Omental fat pad (tissue), 4 donors: ENCODE measurements around the gene NAPA. TPM values are rescaled to one million over a fixed set of nuclear protein-coding genes. Genes with fewer than 3 reads are reported as not detected.

Experiments
- ATAC-seq: fragments of 150-250 bp; one replicate; pipeline ENCODE4 v1.9.1; 2016; ENCODE audit warnings: mild to moderate bottlenecking, moderate library complexity; ENCODE audit not compliant: low FRiP score
- DNase-seq: peaks from one replicate; pipeline ENCODE4 v3.0.0-alpha.2; 2019; ENCODE audit warnings: low spot score
- total RNA-seq, 4 donors: library from RNA; depleted of rRNA; stranded (reverse); fragments of >200 nt; gene quantifications; one replicate each; pipeline ENCODE4 v1.1.0, GENCODE V29; 2016
- TF ChIP-seq, protein P1 (sequence below), 3 donors: fragments of 450-650 bp; IDR thresholded peaks; one replicate each; pipeline ENCODE4 v1.5.1; 2016 to 2017; ENCODE audit warnings: antibody characterized with exemption in 3 of 3, mild to moderate bottlenecking in 3 of 3, moderate library complexity in 2 of 3

NAPA gene
- total RNA-seq, 4 donors from 2014 or later: 77.5 to 83.6 (median 81.0) TPM

DNA sequence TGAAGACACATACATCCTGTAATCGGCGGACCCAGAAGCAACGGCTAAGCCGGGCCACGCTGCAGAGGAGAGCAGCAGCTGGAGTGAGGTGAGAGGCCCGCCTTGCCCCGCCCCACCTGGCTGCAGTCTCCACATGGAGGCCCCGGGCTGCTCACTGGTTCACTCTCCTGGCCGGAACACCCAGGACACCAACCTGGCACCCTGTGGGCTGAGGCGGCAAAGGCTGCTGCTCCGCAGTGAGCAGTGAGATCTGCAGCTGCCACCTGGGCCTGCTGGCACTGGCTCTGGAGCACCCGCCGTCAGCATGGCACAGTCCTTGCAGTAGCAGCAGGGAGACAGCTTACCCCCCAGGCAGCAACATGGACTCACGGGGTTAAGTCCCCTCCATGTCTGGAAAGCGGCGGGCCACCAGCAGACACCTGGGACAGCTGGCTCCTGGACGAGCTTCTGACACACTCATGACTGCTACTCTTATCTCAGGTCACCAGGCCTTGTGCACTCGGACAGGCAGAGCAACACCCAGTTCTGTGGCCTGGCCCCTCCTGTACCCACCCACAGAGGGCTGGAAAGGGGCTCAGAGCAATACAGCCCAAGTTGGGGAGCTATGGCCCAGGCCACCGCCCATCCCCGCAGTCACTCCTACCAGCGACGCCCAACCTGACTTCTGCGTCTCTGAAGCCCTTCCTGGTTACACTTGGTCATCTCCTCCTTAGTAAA, 17.7 kb downstream of the NAPA start:
- no peak for DNase-seq
- TF ChIP-seq, protein P1, sequence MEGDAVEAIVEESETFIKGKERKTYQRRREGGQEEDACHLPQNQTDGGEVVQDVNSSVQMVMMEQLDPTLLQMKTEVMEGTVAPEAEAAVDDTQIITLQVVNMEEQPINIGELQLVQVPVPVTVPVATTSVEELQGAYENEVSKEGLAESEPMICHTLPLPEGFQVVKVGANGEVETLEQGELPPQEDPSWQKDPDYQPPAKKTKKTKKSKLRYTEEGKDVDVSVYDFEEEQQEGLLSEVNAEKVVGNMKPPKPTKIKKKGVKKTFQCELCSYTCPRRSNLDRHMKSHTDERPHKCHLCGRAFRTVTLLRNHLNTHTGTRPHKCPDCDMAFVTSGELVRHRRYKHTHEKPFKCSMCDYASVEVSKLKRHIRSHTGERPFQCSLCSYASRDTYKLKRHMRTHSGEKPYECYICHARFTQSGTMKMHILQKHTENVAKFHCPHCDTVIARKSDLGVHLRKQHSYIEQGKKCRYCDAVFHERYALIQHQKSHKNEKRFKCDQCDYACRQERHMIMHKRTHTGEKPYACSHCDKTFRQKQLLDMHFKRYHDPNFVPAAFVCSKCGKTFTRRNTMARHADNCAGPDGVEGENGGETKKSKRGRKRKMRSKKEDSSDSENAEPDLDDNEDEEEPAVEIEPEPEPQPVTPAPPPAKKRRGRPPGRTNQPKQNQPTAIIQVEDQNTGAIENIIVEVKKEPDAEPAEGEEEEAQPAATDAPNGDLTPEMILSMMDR (IDR thresholded peaks at IDR 0.05): no peak
- ATAC-seq: no peak

DNA sequence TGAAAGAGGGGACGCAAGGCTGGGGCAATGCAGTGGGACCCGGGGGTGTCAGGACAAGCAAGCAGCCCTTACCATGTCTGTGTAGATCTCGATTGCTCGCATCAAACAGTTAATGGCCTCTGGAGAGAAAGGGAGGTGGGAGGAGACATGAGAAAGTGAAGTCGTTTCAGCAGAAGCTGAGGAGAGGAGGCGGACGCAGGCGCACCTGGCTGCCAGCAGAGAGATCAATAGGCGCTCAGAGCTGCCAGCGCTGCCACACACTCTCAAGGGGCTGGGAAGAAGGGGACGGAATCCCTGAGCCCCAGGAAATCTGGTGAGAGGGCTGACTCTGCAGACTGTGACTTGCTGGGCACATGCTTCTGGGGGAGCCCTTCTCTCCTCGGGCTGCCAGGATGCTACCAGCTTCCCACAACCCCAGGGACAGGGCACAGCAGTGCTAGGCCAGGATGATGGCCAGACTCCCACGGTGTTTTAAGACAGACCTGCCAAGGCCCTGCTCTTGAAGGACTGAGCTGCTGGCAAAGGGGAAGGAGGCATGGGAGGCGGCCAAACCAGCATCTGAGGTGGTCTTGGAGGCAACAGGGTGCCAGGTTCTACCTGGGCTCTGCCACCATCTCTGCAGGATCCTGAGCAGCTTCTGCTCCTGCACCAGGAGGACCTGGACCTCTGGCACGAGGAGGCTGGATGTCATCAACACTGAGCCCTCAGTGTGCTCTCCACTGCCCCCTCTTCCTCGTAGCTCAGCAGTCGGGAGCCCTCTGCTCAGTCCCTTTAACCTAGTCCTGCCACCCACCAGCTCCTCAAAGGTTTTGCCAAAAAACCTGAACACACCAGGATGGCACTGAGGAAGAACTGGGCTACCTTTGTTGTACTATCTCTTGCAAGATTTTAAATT, 19.1 kb downstream of the NAPA start:
- ATAC-seq: no peak
- TF ChIP-seq, protein P1 (IDR thresholded peaks at IDR 0.05): no peak
- no peak for DNase-seq

DNA sequence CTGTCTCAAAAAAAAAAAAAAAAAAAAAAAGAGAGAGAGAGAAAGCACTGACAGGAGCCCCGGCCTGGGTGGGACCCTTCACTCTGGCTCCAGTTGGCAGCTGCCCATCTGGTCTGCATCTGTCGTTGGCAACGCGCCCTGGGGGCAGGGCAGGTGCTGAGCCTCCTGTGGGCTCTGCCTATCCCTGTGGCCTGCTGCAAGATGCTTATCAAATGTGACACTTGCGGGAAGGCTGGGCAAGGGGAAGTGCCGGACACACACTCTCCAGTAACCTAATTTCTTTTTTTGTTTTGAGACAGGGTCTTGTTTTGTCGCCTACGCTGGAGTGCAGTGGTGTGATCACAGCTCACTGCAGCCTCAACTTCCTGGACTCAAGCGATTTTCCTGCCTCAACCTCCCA, 20.1 kb downstream of the NAPA start:
- ATAC-seq: no peak
- TF ChIP-seq, protein P1 (IDR thresholded peaks at IDR 0.05): no peak
- no peak for DNase-seq

DNA sequence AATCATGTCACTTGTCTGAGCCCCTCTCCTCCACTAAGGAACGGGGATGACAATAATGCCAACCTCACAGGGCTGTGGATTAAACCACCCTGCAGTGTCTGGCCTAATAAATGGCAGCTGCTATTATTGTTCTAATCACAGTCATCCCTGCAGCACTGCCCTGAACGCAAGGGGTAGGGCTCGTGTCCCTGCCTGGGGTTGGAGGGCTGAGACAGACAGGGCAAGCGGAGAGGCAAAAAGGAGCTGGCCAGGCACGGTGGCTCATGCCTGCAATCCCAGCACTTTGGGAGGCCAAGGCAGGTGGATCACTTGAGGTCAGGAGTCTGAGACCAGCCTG, 20.7 kb downstream of the NAPA start:
- no peak for ATAC-seq
- no peak for DNase-seq
- TF ChIP-seq, protein P1 (IDR thresholded peaks at IDR 0.05): no peak

DNA sequence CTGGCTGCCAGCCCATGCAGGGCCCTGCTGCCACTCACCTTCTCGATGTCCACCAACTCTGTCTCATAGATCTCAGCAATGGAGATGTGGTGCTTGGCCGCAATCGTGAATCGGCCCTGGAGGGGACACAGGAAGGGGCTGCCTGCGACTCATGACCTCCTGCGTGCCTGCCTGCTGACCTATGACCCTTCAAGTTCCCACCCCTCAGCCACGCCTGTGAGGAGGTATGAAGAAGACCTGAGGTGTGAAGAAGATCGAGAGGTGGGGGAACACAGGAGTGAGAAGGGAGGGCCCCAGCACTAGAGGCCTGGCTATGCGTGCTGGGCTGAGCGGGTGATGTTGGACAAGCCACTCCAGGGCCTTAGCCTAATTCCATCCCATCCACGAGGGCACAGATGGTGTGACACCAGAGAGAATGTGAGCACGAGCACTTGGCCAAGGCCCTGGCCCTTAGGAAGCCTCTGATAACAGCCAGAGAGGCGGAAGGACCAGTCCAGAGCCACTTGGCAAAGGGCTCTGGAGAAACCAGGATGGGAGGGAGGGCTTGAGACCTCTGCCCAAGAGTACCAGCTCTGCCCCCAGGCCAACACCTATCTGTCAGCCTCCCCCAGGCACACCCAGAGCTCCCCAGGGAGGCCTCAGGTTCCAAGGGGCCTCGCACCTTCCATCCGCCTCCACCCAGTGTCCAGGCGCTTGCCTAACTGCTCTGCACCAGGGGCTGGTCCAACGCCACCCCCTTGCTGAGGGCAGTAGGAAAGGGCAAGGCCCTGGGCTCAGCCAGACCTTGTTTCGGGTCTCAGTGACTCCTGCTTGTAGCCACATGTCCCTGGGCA, 21.3 kb downstream of the NAPA start:
- DNase-seq (no peak), ATAC-seq (no peak)
- TF ChIP-seq, protein P1 (IDR thresholded peaks at IDR 0.05): no peak

DNA sequence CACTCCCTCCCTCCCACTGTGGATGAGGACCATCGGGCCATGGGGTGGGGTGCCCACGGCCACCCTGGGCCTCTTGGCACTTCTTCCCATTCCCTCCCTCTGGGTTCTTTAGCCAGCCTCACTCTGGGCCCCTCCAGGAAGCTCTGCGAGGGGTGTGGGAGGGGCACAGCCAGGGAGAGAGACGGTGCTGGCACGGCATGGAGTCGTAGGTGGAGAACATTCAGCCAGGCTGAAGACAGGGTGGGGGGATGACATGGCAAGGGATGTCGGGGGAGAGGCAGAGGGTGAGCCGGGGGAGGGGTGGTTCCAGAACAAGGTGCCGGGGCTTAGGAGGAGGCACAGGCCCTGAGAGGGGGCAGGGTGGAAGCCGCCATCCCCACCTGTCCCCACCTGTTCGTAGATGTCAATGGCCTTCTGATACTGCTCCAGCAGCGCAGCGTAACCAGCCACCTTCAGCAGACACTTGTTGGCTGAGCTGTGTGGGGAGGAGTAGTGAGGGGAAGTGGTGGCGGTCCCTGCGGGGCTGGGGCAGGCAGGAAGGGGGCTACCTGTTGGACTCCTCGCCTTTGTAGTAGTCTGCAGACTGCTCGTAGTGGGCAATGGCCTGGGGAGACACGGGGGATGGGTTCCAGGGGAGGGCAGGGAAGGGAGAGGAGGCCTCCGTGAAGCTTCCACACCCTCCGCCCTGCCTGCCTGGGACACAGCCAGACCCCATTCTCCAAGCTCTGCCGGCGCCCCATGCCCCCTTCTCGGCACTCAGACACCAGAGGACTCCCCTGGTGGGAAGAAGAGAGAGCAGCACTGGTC, 22.1 kb downstream of the NAPA start:
- DNase-seq: no peak
- no peak for ATAC-seq
- TF ChIP-seq, protein P1 (IDR thresholded peaks at IDR 0.05): no peak
